SU-DHL-6 (cell line): Measurements from ENCODE around the gene FPR2.

Experiments used
- CTCF ChIP-seq: fragments of 200-600 bp; sonication (generic); IDR thresholded peaks from one replicate; pipeline ENCODE4 v1.5.1; 2017; ENCODE audit warnings: antibody characterized with exemption, mild to moderate bottlenecking, low read length, moderate library complexity; ENCODE audit not compliant: insufficient read depth, poor library complexity, severe bottlenecking
- EZH2phosphoT487 ChIP-seq: fragments of 200-600 bp; sonication (generic), shearing (Covaris generic); conservative IDR thresholded peaks from 2 replicates; pipeline ENCODE4 v1.6.1; 2018; ENCODE audit warnings: mild to moderate bottlenecking, antibody characterized with exemption, low read length, moderate library complexity, mixed read lengths

GRCh38 chr19:51737924-51738323 is 23.1 kb upstream of the FPR2 start:
- TF ChIP-seq CTCF (no peak), EZH2phosphoT487 (no peak)
